Measurements from ENCODE around the gene CFAP57.

DNA sequence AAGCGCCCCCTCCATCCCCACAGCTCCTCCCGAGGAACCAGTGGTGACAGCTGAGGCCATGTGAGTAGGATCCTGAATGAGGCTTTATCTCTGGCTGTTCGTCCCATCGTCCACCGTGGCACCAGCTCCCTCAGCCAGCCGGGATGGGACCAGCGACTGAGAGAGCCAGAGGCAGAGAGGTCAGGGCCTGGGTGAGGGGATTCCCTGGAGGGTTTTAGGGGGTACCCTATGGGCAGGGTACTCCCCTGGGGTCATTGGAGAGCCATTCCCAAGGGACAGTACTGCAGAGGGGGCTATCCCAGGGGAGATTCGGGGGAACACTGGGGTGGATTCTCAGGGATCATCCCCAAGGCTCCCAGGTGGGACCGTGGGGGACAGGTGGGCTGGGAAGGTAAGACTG is 100.0 kb downstream of the CFAP57 start:
- TF ChIP-seq POLR2A (IDR thresholded peaks at IDR 0.05; ENCODE audit: low read length) (no peak), GATA1 (IDR thresholded peaks at IDR 0.05; ENCODE audit: low read depth, low read length) (no peak)
